NCI-H187 treated with DMSO at 0.1 percent for 48 hours (cell line): ENCODE measurements around the gene KIF13A.
"Not testable (repeated sequence)": the region's sequence is repeated elsewhere in the genome, so short reads cannot be mapped to it uniquely, and the experiment has no call there.

Experiments used
- DNase-seq: peaks from one replicate; lab custom pipeline; 2025; lab: John Stamatoyannopoulos, UW

The KIF13A gene

GRCh38 chr6:17845598-17845997, 141.8 kb downstream of the KIF13A start:
- no peak for DNase-seq

- DNase-seq, result not testable (repeated sequence)
Observed at GRCh38 chr6:17844967-17845366, 142.5 kb downstream of the KIF13A start.

GRCh38 chr6:17842934-17843821, 144.3 kb downstream of the KIF13A start:
- DNase-seq, result no peak

GRCh38 chr6:17842014-17842776, 145.2 kb downstream of the KIF13A start:
- no peak for DNase-seq

- no peak for DNase-seq
Observed at GRCh38 chr6:17839513-17840223, 147.8 kb downstream of the KIF13A start.

- DNase-seq, result no peak
Observed at GRCh38 chr6:17836293-17836692, 151.1 kb downstream of the KIF13A start.

- no peak for DNase-seq
Observed at GRCh38 chr6:17835784-17836183, 151.7 kb downstream of the KIF13A start.

GRCh38 chr6:17831135-17831534, 156.3 kb downstream of the KIF13A start:
- no peak for DNase-seq

GRCh38 chr6:17829905-17830304, 157.5 kb downstream of the KIF13A start:
- DNase-seq, result no peak

- no peak for DNase-seq
Observed at GRCh38 chr6:17828149-17828548, 159.3 kb downstream of the KIF13A start.

GRCh38 chr6:17826301-17826700, 161.1 kb downstream of the KIF13A start:
- DNase-seq, result no peak

- no peak for DNase-seq
Observed at GRCh38 chr6:17820055-17820454, 167.4 kb downstream of the KIF13A start.

GRCh38 chr6:17817763-17818162, 169.7 kb downstream of the KIF13A start:
- DNase-seq, result no peak

- DNase-seq, result no peak
Observed at GRCh38 chr6:17816921-17817611, 170.4 kb downstream of the KIF13A start.

GRCh38 chr6:17813542-17813941, 173.9 kb downstream of the KIF13A start:
- DNase-seq, result no peak

GRCh38 chr6:17812311-17812710, 175.1 kb downstream of the KIF13A start:
- no peak for DNase-seq

GRCh38 chr6:17808609-17809008, 178.8 kb downstream of the KIF13A start:
- no peak for DNase-seq

- not testable (repeated sequence) for DNase-seq
Observed at GRCh38 chr6:17807431-17807830, 180.0 kb downstream of the KIF13A start.

- no peak for DNase-seq
Observed at GRCh38 chr6:17803409-17803808, 184.0 kb downstream of the KIF13A start.

GRCh38 chr6:17798477-17799154, 188.8 kb downstream of the KIF13A start:
- no peak for DNase-seq

GRCh38 chr6:17790489-17790888, 196.9 kb downstream of the KIF13A start:
- no peak for DNase-seq
